ENCODE measurements around the gene JAG2.

Gene JAG2

GRCh38 chr14:105181549-105182295 is 13.1 kb upstream of the JAG2 start:
- DNase-seq, result no peak

DNA sequence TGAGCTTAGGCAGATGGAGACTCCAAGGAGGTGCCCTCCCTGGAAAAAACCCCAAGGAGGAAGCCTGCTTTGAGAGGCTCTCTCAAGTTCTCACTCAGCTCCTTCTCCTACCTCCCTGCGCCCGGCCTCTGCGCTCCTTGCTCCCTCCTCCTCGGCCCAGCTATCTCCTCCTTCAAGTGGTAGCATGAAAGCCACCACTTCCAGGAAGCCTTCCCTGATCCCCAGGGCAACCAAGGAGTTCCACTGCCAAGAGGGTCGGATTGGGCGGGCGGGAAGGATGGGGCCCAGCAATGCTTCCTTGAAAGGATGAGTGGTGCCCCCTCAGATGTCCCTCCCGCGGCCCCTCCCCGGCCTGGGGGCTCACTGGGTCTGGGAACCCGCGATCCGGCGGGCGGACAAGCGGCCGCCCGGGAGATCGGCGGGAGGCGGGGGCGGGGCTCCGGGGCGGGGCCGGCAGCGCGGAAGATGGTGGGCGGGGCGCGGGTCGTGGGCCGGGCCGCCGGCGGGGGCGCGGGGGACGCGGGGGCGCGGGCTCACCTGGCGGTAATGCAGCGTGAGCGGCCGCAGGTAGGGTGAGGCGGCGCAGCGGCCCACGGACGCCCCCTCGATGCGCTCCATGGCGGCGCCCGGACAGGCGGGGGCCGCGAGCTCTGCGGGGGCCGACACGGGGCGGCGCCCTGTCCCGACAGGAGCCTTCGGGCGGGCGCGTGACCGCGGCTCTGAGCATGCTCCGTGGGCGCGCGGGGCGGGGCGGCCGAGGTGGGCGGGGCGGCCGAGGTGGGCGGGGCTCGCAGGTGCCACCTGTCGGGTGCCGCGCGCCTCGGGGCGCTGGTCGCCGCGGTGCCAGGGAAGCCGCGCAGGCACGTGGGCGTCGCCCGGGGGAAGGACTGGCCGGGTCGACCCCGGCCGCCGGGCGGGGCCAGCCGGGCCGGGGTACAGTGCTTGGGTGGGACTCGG is 12.3 kb upstream of the JAG2 start, which contains the start of gene NUDT14:
Gene NUDT14, minus strand, starts transcription at position 721 of the 957 bp plus-strand sequence. Its CDS starts 103 bp downstream, at position 618.
- peak; percentile 48 for DNase-seq

DNA sequence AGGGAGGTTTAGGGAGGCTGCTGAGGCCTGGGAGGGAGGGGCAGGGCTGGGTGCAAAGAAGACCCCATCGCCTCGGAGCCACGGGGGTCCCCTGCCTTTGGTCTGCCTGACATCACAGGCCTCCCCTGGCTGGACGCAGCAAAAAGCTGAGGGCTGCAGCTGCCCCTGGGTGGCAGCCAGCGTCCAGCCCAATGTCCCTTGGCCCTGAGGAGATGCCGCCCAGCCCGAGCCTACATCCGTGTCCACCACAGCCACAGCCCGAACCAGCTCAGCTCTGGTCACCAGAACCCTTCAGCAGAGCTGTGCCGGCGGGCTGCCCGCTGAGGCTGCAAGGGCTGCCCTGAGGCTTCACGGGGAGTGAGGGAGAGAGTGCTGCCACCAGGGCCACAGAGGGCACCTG is 10.6 kb upstream of the JAG2 start:
- DNase-seq, result no peak

DNA sequence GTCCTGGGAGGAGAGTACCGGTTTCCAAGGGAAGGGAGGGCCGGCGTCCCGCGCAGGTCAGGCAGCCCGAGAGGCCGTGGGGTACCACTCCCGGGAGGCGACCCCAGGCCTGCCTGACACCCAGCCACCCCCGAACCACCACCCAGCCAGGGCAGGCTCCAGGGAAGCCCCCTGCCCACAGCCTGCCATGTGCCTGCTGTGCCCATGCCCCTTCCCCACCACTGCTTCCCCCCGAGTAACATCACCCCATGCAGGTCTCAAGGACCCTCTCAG is 10.2 kb upstream of the JAG2 start:
- no peak for DNase-seq

DNA sequence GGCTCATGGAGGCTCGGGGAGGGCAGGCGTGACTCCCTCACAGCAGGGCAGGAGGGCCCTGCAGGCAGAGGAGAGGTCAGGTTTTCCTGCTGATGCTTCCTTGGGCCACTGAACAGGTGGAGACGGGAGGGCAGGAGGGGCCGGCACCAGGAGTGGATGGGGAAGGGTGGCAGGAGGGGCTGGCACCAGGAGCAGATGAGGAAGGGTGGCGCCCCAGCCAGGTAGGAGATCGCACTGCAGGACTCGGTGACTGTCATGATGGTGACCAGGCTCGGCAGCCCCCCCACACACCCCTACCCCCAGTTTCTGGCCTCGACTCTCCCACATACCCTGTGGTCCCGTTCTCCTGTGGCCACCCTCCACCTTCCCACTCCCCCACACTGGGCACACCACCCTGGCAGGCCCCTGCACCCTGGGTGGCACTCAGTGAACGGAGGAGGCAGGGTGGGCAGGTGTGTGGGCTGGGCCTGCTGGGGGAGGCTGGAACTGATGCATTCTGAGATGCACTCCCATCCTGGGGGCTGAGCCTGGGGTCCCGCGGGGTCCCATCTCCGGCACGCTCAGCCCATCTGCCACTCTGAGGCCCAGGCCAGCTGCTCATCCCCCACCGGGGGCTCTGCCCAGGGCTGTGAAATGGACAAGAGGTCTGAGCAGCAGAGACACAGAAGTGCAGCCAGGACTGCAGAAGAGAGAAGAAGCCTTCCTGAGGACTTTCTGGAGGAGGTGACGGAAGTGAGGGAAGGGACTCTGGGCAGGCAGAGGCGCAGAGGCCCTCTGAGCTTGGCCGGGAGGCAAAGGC is 9.7 kb upstream of the JAG2 start:
- DNase-seq, result no peak

DNA sequence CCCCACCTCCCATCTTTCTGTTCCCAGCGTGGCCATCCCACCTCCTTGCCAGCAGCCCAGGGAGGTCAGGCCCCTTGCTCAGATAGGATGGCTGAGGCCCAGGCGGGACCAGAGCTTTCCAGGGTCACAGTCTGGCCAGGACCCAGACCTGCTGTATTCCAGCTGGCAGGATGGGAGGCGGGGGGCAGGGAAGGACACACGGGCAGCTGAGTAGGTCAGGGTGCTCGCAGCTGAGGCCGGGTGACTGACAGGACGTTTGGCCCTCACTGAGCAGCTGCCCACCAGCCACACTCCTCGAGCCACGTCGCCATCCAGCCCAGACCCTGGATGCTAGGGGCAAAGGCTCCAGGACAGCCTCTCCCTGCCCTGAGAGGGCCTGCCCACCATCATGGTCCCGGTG is 8.5 kb upstream of the JAG2 start:
- DNase-seq, result no peak

DNA sequence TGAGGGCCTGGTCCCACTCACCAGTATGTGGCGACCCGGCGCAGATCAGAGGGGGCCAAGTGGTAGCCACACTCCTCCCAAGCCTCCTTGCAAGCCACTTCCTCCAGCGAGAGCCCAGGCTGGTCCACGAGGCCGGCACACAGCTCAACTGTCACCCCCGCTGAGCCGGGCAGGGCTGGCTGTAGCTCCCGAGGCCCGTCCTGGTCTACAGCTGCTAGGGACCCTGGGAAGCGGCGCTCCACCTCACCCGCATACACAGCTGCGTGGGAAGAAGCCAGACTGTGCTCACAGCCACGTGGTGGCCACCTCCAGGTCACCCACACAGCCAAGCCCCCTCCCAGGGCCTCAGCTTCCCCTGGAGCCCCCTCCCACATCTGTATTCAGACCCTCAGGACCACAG is 7.9 kb upstream of the JAG2 start:
- no peak for DNase-seq

DNA sequence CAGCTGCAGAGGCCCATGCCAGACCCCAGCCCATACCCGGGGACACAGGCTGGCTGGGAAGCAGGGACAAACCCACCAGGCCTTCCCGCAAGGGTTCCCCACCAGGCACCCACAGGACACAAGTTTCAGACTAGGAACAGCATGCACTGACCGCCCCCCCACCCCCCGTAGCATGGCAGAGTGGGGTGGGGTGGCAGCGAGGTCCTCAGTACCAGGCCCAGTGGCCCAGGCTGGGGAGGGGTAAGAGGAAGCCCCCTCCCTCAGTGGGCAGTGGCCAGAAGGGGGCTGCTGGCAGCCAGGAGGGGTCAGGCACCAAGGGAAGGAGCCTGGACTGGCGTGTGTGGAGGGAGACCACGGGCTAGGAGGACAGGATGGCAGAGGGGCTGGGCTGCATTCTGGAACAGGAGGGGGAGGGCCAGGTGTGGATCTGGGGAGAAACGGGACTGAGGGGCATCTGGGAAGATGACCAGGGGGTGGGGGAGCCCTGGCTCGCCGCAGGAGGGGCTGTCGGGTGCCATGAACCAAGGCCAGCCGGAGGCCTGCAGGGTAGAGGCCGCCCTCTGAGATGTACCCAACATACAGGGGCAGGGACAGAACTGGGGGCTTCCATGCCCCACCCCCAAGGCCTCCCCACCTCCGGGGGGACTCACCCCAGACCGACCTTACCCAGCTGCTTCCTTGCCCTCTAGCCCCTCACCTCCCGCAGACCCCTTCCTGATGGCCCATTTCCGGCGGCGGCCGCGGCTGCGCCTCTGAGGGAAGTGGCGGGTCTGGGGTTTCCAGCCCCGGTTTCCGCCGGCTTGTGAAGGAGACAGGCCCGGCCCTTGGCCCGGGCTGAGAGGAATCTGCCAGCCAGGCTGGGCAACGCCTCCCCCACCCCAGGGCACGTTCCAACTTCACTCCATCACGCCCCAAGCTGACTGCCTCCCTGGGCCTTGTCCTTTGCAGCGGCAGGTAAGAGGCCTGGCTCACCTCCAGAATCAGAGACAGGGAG is 5.6 kb upstream of the JAG2 start:
- no peak for DNase-seq

GRCh38 chr14:105173145-105173544 is 4.6 kb upstream of the JAG2 start:
- no peak for DNase-seq

- DNase-seq, result no peak
These were observed 3.9 kb upstream of the JAG2 start for GRCh38 chr14:105172476-105172875.

DNA sequence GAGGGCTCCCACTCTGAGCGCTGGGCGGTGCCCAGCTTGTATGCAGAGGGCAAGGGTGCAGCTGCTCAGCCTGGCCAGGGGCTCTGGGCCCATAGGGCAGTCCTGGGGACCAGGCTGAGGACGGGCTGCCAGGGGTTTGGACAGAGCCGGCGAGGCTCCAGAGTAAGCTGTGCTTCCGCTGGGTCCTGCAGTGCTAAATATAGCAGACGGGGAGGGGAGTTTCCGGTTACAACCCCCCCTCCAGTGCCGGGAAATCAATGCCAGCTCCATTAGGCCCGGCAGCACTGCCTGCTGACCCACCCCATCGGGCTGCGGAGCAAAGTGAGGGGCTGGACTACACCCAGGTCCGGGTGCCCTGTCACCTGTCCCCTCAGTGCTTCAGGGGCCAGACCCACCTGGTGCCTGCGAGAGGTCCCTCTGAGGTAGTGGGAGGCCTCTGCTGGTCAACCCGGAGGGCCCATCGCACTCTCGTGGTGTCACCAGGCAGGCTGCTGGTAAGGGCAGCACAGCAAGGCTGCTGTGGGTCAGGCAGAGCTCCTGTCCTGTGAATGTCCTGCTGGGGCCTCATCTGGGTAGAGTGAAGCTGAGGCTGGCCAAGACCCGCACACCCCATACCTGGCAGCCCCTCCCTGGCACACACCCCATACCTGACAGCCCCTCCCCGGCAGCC is 2.6 kb upstream of the JAG2 start:
- DNase-seq, result no peak

DNA sequence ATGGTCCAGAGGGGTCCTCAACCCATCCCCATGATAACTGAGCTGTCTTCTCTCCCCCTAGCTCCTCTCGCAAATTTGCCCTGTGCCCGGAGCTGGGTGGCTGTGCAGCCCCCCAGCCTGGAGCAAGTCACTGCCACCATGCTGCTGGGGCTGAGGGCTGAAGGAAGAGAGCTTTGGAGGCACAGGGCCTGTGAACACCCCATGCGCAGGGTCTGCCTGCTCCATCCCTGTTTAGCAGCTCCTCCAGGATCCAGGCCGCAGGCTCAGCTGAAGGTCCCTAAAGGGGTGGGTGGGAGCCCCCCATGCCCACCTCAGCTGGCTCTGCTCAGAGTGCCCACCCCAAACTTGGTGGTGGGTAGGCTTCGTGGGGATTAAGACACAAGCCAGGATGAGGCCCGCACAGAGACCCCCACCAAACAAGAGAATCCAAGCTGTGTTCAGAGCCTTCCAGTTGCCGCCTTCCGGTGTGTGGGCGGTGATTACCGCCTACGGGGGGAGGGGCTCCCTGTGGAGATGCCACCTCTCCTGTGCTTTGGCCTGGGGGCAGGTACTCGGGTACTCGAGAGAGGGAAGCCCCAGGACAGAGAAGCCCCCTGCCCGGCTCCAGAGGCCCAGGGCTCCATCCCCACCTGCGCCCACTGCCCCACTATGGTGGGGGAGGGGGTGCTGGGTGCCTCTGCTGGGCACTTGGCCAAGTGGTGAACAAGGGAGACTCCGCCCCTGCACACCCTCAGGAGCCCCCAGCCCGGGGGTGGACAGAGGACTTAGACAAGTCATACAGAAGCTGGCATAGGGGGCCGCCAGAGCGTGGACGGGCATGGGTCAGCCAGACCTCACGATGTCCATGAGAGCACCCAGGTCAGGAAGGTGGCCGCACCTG is 1.4 kb upstream of the JAG2 start:
- no peak for DNase-seq

- DNase-seq, result no peak
These were observed 467 bp upstream of the JAG2 start for GRCh38 chr14:105168979-105169507.

GRCh38 chr14:105168093-105168420 is 519 bp downstream of the JAG2 start:
- DNase-seq, result no peak

DNA sequence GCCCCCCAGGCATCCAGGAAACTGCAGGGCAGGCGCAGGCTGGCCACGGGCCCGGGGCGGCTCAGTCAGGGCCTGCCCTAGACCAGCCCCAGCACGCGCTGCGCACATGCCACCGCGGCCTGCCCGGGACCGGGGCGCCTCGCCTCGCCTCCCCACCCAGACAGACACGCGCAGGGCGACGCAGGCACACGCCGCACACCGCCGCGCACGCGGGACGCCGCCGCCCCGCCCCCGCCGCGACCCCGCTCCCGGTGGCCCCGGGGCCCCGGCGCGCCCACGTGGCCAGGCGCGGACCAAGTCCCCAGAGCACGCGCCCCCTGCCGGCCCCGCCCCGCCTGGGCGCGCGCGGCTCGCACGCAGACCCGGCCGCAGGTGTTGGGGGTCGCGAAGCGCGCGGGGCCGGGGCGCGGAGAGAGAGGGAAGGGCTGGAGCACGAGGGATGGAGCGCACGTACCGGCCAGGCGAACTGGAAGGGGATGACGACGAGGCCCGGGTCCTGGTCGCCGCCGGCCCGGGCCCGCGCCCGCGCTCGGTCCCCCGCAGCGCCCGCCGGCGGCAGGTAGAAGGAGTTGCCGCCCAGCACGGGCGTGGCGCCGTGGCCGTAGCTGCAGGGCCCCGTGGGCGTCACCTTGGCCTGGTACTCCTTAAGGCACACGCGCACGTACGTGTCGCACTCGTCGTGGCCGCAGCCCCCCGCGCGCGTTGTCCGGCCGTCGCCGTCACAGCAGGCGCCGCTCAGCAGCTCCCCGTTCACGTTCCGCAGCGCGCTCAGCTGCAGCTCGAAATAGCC is 1.1 kb downstream of the JAG2 start:
- no peak for DNase-seq

DNA sequence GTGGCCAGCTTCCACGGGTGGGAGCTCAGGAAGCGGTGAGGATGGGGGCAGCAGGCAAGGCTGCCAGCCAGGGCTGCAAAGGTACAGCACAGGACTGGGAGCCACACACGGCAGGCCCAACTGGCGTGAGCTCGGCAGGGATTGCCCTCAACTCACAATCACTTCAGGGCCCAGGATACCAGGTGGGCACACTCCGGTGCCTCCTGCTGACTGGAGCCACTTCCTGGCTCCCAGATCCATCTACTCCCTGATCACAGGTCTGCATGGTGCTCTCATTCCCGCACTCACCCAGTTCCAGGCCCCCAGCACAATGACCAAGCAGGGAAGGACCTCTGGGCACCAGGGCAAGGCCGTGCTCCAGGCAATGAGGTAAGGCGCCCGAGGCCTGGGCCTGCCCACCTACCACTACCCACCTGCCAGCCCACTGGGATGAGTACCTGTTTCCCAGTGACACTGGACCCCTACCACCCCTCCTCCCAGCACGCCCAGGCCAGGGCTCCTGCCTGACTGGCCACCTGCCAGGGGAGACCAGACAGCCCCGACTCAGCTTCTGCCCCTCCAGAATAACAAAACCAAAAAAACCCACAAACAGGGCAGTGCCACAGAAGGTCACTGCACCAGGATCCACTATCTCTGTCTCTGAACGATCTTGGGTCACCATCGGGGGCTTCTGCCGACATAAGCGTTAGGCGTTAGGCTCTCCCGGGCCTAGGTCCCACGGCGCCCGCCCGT is 1.8 kb downstream of the JAG2 start:
- no peak for DNase-seq

DNA sequence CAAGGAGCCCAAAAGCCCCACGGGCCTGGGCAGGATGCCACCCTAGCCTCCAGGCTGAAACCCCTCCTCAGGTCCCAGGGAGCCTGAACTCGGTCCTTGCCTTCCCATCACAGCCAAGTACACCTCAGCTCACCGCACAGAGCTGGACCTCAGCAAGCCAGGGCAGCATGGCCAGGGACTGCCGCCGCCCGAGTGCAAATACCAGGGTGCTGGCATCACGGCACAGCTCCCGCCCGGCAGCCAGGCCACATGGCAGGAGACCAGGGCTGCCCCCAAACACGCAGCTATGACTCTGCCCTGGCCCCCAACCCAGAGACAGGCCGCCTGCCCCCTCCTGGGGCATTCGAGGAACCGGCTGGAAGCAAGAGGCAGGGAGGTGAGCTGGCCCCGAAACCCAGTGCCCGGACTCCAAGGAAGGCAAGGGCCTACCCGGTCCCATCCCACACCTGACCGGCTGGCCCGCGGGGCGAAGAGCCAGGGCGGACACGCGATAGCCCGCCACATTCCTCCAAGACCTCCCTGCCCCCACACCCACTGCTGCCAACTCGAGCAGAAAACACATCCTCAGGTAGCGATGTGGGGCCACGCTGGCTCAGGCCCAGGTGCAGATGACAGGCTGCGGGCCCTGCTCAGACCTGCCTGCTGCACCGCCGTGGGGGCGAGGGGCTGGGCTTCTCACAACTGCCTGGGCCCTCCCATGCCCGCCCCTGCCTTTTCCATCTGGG is 2.7 kb downstream of the JAG2 start:
- DNase-seq, result no peak

GRCh38 chr14:105165134-105165704 is 3.4 kb downstream of the JAG2 start:
- no peak for DNase-seq

All from NCI-H1092 treated with DMSO at 0.1 percent for 48 hours (cell line).